ENCODE data around the gene SLC7A4.
"Not testable (repeated sequence)": the region's sequence is repeated elsewhere in the genome, so short reads cannot be mapped to it uniquely, and the experiment has no call there.

SLC7A4 gene

DNA sequence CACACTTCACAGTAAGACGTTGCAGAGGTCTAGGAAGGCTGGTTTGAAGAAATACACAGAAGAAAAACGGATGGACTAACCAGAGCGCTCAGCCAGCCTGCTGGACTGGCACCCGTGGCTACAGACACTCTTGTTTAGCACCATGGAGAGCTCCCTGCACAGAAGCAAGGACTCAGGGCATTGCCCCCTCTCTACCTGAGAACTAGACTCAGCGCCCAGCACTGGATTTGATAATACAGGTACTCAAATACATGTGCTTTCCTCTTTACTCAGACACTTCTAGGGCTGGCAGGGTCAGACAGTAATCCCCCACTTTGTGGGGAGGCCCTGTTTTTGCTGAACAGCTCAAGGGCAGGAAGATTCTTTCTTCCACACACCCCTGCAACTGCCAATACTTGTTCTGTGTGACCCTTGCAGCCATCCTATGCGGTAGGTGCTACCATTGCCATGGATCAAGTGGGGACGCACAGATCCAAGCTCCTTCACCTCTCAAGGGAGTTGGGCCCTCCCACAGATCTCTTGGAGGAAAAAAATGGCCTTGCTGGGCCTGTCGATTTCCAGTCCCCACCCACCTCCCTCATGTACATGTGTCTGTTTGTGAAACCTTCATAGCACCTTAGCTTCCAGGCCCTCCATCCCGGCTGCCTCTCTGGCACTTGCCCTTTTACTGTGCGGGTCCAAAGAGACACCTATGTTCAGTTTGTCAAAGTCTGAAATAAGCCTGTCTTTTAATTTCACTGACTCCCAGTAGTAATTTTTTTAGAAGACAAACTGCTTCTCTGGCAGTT, 22.5 kb downstream of the SLC7A4 start:
- TF ChIP-seq, protein P1, sequence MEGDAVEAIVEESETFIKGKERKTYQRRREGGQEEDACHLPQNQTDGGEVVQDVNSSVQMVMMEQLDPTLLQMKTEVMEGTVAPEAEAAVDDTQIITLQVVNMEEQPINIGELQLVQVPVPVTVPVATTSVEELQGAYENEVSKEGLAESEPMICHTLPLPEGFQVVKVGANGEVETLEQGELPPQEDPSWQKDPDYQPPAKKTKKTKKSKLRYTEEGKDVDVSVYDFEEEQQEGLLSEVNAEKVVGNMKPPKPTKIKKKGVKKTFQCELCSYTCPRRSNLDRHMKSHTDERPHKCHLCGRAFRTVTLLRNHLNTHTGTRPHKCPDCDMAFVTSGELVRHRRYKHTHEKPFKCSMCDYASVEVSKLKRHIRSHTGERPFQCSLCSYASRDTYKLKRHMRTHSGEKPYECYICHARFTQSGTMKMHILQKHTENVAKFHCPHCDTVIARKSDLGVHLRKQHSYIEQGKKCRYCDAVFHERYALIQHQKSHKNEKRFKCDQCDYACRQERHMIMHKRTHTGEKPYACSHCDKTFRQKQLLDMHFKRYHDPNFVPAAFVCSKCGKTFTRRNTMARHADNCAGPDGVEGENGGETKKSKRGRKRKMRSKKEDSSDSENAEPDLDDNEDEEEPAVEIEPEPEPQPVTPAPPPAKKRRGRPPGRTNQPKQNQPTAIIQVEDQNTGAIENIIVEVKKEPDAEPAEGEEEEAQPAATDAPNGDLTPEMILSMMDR (IDR thresholded peaks at IDR 0.05) = no peak
- Mint-ChIP-seq H3K4me1 (peaks cover 52% of the 10 kb centered on the region), H3K4me3 (no peak overlapping the region), H3K27ac (no peak overlapping the region), H3K27me3 (ENCODE audit: low read depth, poor library complexity) (peaks cover 2% of the 10 kb centered on the region), H3K9me3 (no peaks in the 10 kb centered on the region), H3K36me3 (ENCODE audit: low read depth) (peaks cover 19% of the 10 kb centered on the region)
- peak; percentile 75 for DNase-seq

GRCh38 chr22:21009208-21009607, 23.2 kb downstream of the SLC7A4 start:
- not testable (repeated sequence) for H3K4me3 Mint-ChIP-seq; H3K27me3 Mint-ChIP-seq (ENCODE audit: low read depth, poor library complexity); H3K9me3 Mint-ChIP-seq; DNase-seq; H3K27ac Mint-ChIP-seq
- Mint-ChIP-seq H3K36me3 (ENCODE audit: low read depth) (peaks cover 19% of the 10 kb centered on the region), H3K4me1 (peaks cover 46% of the 10 kb centered on the region)

DNA sequence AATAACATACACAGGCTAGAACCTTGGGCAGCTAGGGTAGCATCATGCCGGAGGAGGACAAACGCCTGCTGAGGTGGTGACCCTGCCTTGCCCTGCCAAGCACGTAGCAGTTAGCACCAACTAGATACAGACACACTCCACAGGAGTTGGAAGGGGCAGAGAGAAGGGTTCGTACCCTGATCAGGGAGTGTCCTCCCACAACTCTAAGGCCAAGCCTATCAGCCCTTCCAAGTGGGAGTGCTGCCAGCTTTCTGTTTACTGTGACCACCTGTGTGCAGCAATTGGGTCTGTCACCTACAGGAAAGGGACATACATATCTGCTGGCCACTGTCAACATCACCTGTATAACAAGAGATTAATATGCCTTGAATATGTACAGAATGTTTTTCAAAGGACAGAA, 28.6 kb downstream of the SLC7A4 start:
- Mint-ChIP-seq H3K27ac (no peak overlapping the region), H3K4me1 (peaks cover 47% of the 10 kb centered on the region), H3K4me3 (peak overlapping the region; percentile 97), H3K27me3 (ENCODE audit: low read depth, poor library complexity) (peaks cover 5% of the 10 kb centered on the region), H3K36me3 (ENCODE audit: low read depth) (peaks cover 15% of the 10 kb centered on the region), H3K9me3 (no peaks in the 10 kb centered on the region)
- DNase-seq = no peak
- TF ChIP-seq, protein P1 (IDR thresholded peaks at IDR 0.05) = no peak

DNA sequence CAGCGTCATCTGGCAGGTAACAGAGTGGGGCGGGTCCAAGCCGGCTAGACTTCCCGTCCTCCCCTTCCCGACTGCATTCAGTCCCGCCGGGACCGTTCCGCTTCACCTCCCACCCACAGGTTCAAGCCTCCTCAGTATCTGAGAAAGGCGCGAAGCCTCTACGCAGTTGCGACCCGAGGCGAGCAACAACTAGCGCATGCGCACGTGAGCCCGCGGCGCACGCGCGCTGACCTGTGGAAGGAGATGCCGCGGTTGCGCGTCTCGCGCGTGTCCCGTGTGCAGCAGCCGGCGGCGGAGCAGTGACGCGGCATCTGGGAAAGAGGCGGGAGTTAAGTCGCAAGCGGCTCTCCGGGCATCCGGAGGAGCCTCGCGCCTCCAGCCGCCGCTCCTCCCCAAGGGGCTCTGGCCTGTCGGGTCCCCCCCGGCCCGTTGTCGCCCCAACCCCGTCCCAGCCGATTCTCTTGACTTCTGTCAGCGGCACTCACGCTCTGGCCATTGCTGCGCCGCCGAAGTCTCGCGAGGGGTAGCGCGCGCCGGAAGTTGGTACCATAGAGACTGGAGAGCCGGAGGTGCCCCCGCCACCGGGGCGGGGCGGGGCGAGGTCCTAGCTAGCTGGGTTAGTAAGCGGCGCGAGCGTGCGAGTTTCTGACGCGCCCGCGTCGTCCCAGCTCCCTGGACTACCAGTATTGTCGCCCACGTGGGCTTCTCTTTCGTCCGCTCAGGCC, 30.6 kb downstream of the SLC7A4 start, which contains the start of gene THAP7:
Gene THAP7, minus strand, starts transcription at position 518 of the 725 bp plus-strand sequence. Its CDS starts 207 bp downstream, at position 311.
- peaks cover 5% of the 10 kb centered on the region for H3K27me3 Mint-ChIP-seq (ENCODE audit: low read depth, poor library complexity)
- H3K4me1 Mint-ChIP-seq = peaks cover 40% of the 10 kb centered on the region
- DNase-seq = peak; percentile 94
- no peaks in the 10 kb centered on the region for H3K9me3 Mint-ChIP-seq
- peak within 1 kb of the TSS; percentile 97 for H3K4me3 Mint-ChIP-seq
- peaks cover 3% of the 10 kb centered on the region for H3K36me3 Mint-ChIP-seq (ENCODE audit: low read depth)
- H3K27ac Mint-ChIP-seq = peak within 1 kb of the TSS; percentile 99
- TF ChIP-seq, protein P1 (IDR thresholded peaks at IDR 0.05) = no peak

DNA sequence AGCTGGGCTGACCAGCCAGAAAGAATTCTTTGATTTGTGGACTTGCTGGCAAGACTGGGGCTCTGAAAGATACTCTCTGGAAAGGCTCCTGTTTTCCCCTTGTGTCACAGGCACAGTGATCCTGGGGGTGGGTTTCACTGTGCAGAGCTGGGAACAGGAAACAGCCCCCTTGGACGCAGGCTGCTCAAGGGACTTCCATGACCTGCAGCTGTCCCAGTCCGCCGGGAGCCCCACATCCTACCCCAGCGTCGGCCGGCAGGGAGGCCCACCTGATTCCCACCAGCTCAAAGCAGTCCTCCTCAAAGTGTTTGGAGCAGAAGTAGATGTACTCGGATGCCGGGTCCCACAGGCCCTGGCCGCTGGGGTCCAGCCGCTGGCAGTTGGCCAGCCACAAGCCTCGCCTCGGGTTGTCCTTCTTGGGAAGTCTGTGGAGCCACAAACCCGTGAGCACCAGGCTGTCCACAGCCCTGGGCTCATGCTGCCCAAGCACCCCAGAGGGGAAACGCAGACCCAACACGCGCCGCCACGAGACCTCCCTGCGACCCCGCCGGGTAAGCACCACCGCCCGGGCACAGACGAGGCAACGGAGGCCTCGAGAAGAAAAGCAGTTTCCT, 31.3 kb downstream of the SLC7A4 start:
- peak overlapping the region; percentile 99 for H3K27ac Mint-ChIP-seq
- H3K9me3 Mint-ChIP-seq = no peaks in the 10 kb centered on the region
- TF ChIP-seq, protein P1 (IDR thresholded peaks at IDR 0.05) = no peak
- H3K4me3 Mint-ChIP-seq = peak overlapping the region; percentile 97
- DNase-seq = no peak
- peaks cover 35% of the 10 kb centered on the region for H3K4me1 Mint-ChIP-seq
- H3K36me3 Mint-ChIP-seq (ENCODE audit: low read depth) = peaks cover 3% of the 10 kb centered on the region
- peaks cover 5% of the 10 kb centered on the region for H3K27me3 Mint-ChIP-seq (ENCODE audit: low read depth, poor library complexity)

Data from nephron progenitor cell (in vitro differentiated cells).